AG09309 (cell line): Measurements from ENCODE around the gene SLC2A6.

Experiments
- DNase-seq: peaks from one replicate; pipeline ENCODE4 v3.0.0-alpha.2; 2010; ENCODE audit warnings: low read depth
- H3K4me3 ChIP-seq: 2 replicates; pipeline ENCODE4 v1.5.1; 2011; ENCODE audit warnings: mild to moderate bottlenecking, low read depth, low read length, moderate library complexity; ENCODE audit not compliant: control insufficient read depth
- CTCF ChIP-seq: IDR thresholded peaks from 2 replicates; pipeline ENCODE4 v1.5.1; 2011; ENCODE audit warnings: mild to moderate bottlenecking, low read depth, low read length, inconsistent platforms; ENCODE audit not compliant: insufficient read depth, control insufficient read depth; ENCODE audit errors: missing control alignments

SLC2A6 gene

GRCh38 chr9:133421615-133422542, 57.0 kb downstream of the SLC2A6 start, which contains the start of gene ADAMTS13:
Gene ADAMTS13, plus strand, starts transcription at chr9:133422367. Its CDS starts 77 bp downstream, at chr9:133422444.
- no peak within 1 kb of the TSS for H3K4me3 ChIP-seq
- TF ChIP-seq CTCF = peak; percentile 15
- DNase-seq = no peak
